Kidney capillary endothelial cell (primary cell): ENCODE measurements around the gene ANKRD31.
"Not testable (repeated sequence)": the region's sequence is repeated elsewhere in the genome, so short reads cannot be mapped to it uniquely, and the experiment has no call there.

Experiments
- DNase-seq: peaks from one replicate; pipeline ENCODE4 v3.0.0-alpha.2; 2018; ENCODE audit warnings: low spot score

Gene ANKRD31

DNA sequence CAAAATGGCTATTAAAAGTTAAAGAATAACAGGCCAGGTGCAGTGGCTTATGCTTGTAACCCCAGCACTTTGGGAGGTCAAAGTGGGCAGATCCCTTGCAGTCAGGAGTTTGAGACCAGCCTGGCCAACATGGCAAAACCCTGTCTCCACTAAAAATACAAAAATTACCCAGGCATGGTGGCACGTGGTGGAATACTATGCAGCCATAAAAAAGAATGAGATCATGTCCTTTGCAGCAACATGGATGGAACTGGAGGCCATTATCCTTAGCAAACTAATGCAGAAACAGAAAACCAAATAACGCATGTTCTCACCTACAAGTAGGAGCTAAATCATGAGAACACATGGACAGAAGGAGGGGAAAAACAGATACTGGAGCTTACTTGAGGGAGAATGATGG lies 15.9 kb downstream of the ANKRD31 start:
- not testable (repeated sequence) for DNase-seq

- no peak for DNase-seq
Measured at GRCh38 chr5:75214928-75215327, 21.8 kb downstream of the ANKRD31 start.

DNA sequence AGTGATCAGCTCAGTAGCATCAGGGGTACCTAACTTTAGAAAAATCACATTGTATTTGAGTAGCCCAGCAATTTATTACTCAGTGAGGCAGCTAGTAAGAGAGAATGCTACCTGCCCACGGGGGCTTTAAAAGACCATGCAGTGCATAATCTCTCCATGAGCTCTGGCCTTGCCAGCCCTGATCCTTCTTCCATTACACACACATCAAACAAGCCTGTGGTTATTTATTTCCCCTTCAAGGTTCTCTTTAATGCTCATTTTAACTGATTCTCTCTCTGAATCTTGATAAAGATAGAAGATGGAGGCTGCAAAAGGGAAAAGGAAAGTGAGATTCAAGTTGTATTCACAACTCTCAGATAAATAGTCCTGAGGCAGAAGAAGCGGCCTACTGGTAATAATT lies 22.3 kb downstream of the ANKRD31 start:
- no peak for DNase-seq

- DNase-seq: no peak
Measured at GRCh38 chr5:75203604-75204003, 33.1 kb downstream of the ANKRD31 start.

- no peak for DNase-seq
Measured at GRCh38 chr5:75202935-75203334, 33.7 kb downstream of the ANKRD31 start.

DNA sequence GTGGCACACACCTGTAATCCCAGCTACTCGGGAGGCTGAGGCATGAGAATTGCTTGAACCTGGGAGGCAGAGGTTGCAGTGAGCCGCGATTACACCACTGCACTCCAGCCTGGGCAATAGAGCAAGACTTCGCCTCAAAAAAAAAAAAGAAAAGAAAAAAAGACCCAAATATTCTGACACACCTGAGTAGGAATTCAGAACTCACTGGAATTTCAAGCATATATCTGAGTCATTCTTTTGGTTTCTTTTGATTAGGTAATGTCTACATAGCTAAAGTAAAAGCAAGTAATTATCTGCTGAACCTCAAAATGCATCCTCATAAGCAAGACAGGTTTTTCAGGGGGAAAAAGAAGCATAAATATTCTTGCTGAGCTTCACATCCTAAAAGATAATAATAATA lies 35.9 kb downstream of the ANKRD31 start:
- no peak for DNase-seq

DNA sequence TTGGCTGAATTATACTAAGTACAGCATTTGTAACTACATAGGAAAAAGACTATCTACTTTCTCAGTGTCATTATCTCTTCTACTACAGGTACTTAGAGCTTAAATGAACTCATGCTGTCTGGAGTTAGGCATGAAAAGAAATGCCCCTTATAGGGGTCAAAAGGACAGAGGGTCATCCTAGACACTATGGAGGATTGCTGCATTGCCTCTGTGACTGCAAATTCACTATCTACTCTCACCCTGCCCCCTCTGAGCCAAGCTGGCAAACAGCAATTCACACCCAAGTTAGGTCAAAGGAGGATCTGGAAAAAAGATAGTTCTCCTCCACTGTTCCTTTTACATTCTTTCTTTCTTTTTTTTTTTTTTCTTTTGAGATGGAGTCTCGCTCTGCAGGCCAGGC lies 36.7 kb downstream of the ANKRD31 start:
- DNase-seq: no peak

GRCh38 chr5:75199071-75199470 lies 37.6 kb downstream of the ANKRD31 start:
- DNase-seq: no peak

GRCh38 chr5:75197745-75198144 lies 38.9 kb downstream of the ANKRD31 start:
- no peak for DNase-seq

- DNase-seq: no peak
Measured at GRCh38 chr5:75192804-75193203, 43.9 kb downstream of the ANKRD31 start.

DNA sequence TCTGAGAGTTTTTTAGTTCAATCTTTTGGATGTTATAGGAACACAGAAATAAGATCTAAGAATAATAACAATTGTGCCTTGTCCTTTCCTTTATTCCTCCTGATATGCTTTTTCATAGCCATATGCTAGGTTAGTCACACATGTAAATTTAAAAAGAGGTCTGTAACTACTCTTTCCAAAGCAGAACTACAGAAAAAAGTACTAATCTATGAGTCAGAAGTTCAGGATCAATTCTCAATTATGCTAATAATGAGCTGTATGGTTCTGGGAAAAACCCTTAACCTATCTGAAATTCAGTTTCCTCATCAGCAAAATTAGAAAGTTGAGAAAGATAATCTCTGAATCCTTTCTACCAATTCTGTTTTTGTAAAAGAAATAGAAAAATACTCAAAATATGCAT lies 44.4 kb downstream of the ANKRD31 start:
- no peak for DNase-seq

GRCh38 chr5:75190227-75190626 lies 46.5 kb downstream of the ANKRD31 start:
- DNase-seq: no peak

DNA sequence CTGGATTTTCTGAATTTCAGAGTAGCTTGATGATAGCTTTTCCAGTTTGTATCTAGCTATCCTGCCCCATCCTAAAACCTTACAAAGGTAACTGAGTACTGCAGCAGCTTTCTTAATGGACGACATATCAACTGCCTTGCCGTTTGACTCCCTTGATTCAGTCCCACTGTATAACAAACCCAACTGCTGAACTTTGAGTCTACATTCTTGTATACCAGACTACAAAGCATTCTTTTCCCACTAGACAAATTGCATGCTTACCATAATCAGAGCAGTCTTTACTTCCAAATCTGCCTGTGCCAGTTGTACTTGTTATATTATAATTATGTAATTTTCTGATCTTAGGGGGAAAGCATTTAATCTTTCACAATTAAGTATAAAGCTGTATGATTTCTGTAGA lies 47.3 kb downstream of the ANKRD31 start:
- no peak for DNase-seq

DNA sequence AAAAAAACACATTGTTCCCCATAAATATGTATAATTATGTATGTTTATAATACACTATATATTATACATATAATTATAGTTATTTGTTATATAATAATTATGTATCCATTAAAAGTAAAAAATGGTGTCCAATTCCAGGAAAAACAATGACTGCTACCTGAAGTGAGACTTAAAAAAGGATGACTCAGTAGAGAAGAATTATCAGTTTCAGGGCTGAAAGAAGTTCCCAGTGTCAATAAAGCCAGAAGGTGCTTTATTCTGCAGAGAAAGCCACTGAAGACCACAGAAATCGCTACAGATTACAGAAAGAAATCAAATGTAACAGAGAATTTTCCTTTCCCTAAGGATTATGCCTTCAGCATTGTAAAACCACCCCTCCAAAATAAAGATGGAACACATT lies 50.9 kb downstream of the ANKRD31 start:
- no peak for DNase-seq

DNA sequence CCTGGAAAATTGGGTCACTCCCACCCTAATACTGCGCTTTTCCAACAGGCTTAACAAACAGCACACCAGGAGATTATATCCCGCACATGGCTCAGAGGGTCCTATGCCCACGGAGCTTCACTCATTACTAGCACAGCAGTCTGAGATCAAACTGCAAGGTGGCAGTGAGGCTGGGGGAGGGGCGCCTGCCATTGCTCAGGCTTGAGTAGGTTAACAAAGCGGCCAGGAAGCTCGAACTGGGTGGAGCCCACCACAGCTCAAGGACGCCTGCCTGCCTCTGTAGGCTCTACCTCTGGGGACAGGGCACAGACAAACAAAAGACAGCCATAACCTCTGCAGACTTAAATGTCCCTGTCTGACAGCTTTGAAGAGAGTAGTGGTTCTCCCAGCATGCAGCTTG lies 60.7 kb downstream of the ANKRD31 start:
- DNase-seq: not testable (repeated sequence)

DNA sequence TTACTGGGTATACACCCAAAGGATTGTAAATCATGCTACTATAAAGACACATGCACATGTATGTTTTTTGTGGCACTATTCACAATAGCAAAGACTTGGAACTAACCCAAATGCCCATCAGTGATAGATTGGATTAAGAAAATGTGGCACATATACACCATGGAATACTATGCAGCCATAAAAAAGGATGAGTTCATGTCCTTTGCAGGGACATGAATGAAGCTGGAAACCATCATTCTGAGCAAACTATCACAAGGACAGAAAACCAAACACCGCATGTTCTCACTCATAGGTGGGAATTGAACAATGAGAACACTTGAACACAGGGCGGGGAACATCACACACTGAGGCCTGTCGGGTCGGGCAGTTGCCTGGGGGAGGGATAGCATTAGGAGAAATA lies 61.8 kb downstream of the ANKRD31 start:
- not testable (repeated sequence) for DNase-seq

GRCh38 chr5:75169516-75169915 lies 67.2 kb downstream of the ANKRD31 start:
- no peak for DNase-seq

GRCh38 chr5:75168026-75168735 lies 68.5 kb downstream of the ANKRD31 start:
- no peak for DNase-seq

DNA sequence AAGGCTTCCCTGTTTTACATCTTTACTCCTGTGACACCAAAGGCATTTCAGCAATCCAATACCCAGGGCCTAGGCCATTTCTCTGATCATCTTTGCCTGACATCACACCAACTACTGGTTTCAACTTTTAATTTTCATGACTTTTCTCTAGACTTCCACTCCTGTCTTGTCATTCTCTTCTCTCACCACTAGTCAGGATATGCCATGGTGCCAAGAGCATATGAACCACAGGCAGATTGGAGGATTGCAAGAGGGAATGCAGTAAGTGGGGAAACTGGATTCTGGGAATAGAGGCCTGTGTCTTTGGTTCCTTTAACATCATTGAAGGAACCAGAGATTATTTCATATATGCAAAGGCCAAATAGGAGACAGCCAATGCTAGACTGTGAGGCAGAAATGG lies 69.3 kb downstream of the ANKRD31 start:
- DNase-seq: no peak

DNA sequence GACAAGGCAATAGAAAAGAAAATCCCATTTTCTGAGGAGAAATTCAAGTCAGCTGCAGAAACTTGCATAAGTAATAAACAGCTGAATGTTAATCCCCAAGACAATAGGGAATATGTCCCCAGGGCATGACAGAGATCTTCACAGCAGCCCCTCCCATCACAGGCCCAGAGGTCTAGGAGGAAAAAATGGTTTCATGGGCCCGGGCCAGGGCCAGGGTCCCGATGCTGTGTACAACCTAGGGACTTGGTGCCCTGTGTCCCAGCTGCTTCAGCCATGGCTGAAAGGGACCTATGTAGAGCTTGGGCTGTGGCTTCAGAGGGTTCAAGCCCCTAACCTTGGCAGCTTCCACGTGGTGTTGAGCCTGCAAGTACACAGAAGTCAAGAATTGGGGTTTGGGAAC lies 75.2 kb downstream of the ANKRD31 start:
- DNase-seq: not testable (repeated sequence)

- DNase-seq: no peak
Measured at GRCh38 chr5:75156585-75156984, 80.1 kb downstream of the ANKRD31 start.

DNA sequence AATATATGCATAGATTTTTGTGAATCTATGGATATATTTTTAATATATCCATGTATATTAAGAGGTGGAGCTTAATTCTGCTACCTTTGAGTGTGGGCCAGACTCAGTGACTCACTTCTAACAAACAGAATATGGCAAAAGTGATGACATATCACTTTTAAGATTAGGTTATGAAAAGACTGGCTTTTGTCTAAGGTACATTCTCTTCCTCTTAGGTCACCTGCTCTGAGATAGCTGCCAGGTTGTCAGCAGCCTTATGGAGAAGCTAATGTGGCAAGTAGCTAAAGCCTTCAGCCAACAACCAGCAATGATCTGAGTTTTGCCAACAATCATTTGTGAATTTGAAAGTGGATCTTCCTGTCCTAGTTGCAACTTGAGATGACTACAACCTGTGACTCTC lies 83.8 kb downstream of the ANKRD31 start:
- DNase-seq: no peak

DNA sequence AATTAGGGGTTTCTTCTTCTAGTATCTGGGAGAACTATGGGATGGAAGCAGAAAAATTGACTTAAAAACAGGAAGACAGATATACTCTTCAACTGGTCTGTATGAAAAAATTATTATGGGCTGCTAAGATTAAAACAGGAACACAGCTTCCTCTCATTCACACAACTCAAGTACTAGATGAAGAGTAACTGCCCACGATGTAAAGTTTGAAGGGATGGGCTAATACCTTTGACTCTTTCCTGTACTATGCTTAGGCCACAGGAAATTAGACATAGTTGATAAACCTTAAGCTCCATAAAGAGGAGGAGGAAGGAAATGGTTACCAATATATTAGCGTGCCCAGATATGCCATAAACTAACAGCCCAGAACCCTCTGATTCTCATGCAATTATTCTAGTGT lies 88.6 kb downstream of the ANKRD31 start:
- peak; percentile 4 for DNase-seq

DNA sequence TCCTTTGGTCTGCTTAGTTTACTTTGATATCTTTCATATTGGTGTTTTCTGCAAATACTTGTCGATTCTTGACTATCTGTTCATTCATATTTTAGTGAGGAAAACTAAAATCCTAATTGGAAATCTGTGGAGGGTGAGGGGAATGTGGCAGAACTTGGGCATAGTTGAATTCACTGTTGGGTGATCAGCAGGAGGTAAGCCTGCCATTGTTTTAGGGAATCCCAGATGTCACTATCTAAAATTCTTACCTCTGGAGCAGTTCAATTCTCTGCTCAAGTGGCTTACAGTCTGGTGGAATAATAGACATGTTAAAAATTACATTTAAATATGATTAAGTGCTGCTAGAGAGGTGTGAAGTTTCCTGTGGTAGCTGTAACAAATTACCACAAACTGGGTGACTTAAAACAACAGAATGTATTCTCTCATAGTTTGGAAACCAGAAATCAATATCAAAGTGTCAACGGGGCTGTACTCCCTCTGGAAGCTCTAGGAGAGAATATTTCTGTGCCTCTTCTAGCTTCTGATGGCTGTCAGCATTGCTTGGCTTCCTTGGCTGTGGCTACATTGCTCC lies 94.0 kb downstream of the ANKRD31 start:
- no peak for DNase-seq
